HL-60 (cell line): Measurements from ENCODE around the gene BTBD9.

ENCODE experiments used
- DNase-seq, 2 experiments: peaks; one replicate each; pipeline ENCODE4 v3.0.0-alpha.2; 2010 to 2020; ENCODE audit warnings: low read depth in 1 of 2, low spot score in 1 of 2
- H3K27ac ChIP-seq: fragments of 250-450 bp; sonication (Bioruptor Pico); replicated peaks from 2 replicates; pipeline ENCODE4 v1.5.1; 2020; ENCODE audit warnings: mild to moderate bottlenecking, moderate library complexity
- H3K27me3 ChIP-seq: fragments of 250-450 bp; sonication (Bioruptor Pico); 2 replicates; pipeline ENCODE4 v1.5.1; 2021; ENCODE audit warnings: mild to moderate bottlenecking, moderate library complexity; ENCODE audit not compliant: insufficient read depth, poor library complexity, severe bottlenecking
- H3K4me3 ChIP-seq: replicated peaks from 2 replicates; pipeline ENCODE4 v1.5.1; 2011; ENCODE audit warnings: mild to moderate bottlenecking, control low read depth, low read length; ENCODE audit not compliant: insufficient read depth
- GABPA ChIP-seq: IDR thresholded peaks from 2 replicates; pipeline ENCODE4 v1.6.1; 2012; ENCODE audit warnings: low read depth
- POLR2AphosphoS5 ChIP-seq: IDR thresholded peaks from 2 replicates; pipeline ENCODE4 v1.6.1; 2012; ENCODE audit warnings: low read depth
- SPI1 ChIP-seq: IDR thresholded peaks from 2 replicates; pipeline ENCODE4 v1.6.1; 2012; ENCODE audit warnings: low read depth, mild to moderate bottlenecking, borderline replicate concordance
- TF ChIP-seq, protein P1 (sequence below): IDR thresholded peaks from 2 replicates; pipeline ENCODE4 v1.6.1; 2012; ENCODE audit warnings: low read depth; ENCODE audit not compliant: insufficient replicate concordance
- TF ChIP-seq, protein P2 (sequence below): IDR thresholded peaks from one replicate; pipeline ENCODE4 v1.5.1; 2011; ENCODE audit warnings: low read length, control low read depth, inconsistent platforms; ENCODE audit not compliant: insufficient read depth

Gene BTBD9

GRCh38 chr6:38194282-38194572, 445.5 kb downstream of the BTBD9 start:
- TF ChIP-seq SPI1 (no peak), POLR2AphosphoS5 (no peak), GABPA (no peak)
- TF ChIP-seq, protein P1, sequence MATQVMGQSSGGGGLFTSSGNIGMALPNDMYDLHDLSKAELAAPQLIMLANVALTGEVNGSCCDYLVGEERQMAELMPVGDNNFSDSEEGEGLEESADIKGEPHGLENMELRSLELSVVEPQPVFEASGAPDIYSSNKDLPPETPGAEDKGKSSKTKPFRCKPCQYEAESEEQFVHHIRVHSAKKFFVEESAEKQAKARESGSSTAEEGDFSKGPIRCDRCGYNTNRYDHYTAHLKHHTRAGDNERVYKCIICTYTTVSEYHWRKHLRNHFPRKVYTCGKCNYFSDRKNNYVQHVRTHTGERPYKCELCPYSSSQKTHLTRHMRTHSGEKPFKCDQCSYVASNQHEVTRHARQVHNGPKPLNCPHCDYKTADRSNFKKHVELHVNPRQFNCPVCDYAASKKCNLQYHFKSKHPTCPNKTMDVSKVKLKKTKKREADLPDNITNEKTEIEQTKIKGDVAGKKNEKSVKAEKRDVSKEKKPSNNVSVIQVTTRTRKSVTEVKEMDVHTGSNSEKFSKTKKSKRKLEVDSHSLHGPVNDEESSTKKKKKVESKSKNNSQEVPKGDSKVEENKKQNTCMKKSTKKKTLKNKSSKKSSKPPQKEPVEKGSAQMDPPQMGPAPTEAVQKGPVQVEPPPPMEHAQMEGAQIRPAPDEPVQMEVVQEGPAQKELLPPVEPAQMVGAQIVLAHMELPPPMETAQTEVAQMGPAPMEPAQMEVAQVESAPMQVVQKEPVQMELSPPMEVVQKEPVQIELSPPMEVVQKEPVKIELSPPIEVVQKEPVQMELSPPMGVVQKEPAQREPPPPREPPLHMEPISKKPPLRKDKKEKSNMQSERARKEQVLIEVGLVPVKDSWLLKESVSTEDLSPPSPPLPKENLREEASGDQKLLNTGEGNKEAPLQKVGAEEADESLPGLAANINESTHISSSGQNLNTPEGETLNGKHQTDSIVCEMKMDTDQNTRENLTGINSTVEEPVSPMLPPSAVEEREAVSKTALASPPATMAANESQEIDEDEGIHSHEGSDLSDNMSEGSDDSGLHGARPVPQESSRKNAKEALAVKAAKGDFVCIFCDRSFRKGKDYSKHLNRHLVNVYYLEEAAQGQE: no peak
- TF ChIP-seq, protein P2, sequence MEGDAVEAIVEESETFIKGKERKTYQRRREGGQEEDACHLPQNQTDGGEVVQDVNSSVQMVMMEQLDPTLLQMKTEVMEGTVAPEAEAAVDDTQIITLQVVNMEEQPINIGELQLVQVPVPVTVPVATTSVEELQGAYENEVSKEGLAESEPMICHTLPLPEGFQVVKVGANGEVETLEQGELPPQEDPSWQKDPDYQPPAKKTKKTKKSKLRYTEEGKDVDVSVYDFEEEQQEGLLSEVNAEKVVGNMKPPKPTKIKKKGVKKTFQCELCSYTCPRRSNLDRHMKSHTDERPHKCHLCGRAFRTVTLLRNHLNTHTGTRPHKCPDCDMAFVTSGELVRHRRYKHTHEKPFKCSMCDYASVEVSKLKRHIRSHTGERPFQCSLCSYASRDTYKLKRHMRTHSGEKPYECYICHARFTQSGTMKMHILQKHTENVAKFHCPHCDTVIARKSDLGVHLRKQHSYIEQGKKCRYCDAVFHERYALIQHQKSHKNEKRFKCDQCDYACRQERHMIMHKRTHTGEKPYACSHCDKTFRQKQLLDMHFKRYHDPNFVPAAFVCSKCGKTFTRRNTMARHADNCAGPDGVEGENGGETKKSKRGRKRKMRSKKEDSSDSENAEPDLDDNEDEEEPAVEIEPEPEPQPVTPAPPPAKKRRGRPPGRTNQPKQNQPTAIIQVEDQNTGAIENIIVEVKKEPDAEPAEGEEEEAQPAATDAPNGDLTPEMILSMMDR: no peak
- no peak overlapping the region for H3K27ac ChIP-seq
- H3K27me3 ChIP-seq: no peaks in the 10 kb centered on the region
- no peak overlapping the region for H3K4me3 ChIP-seq
- no peak for DNase-seq

DNA sequence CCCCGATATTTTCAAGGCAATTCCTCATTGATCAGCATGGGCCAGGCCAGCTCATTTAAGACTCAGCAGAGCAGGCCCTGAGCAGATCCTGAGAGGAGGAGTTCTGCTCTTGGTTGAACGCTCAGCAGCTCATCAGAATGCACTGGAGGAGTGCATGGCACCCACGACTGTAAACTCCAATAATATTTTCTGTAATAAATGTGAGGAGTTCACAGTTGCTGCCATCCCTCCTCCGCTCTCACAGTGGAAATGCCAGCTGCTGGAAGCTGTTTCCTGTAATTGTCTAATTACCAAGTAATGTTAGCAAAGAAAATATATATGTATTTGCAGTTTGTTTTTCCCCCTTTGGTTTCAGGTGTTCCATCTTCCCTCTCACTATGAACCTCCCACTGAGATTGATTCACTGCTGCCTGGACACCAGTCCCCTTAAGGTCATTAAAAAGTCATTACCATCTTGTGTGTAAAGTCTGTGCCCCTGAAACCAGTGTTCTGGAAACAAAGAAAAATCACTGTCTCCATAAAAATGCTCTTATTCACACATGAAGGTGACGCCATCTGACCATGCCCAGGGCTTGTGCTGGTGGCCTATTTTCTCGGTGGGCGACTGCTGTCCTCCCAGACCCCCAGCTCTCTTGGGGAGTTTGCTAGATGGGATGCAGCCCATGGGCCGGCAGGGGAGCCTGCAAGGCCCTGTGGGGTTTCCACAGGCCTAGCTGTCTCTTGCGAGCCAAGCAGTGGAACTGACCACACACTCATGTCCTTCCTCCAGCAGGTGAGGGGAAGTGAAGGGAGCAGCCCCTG, 446.0 kb downstream of the BTBD9 start:
- DNase-seq: no peak
- H3K4me3 ChIP-seq: no peak overlapping the region
- no peaks in the 10 kb centered on the region for H3K27me3 ChIP-seq
- TF ChIP-seq GABPA (no peak), SPI1 (no peak), POLR2AphosphoS5 (no peak)
- TF ChIP-seq, protein P1: no peak
- TF ChIP-seq, protein P2: no peak
- no peak overlapping the region for H3K27ac ChIP-seq

DNA sequence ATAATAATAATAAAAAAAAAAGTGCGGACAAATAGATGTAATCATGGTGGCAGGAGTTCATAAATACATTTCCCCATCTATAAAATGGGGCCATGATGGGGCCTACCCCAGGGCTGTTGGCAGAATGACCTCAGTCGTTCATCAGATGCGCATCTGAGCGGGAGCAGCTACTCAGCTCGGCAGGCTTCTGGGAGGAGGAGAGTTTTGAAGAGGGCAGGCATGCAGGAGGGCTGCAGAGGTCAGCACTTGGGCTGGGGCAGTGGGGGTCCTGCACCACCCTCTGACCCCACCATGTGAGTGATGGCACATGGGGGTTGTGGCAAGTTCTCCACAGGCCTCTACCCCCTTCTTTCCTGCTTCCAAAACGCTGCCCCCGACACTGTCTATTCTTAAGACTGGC, 446.7 kb downstream of the BTBD9 start:
- DNase-seq: no peak
- H3K27ac ChIP-seq: no peak overlapping the region
- TF ChIP-seq GABPA (no peak), POLR2AphosphoS5 (no peak), SPI1 (no peak)
- TF ChIP-seq, protein P1: no peak
- TF ChIP-seq, protein P2: no peak
- no peak overlapping the region for H3K4me3 ChIP-seq
- H3K27me3 ChIP-seq: no peaks in the 10 kb centered on the region
